KBM-7 (cell line): ENCODE results near the gene ZAR1.
A peak's percentile ranks its signal among the peaks of the same experiment; 100 is the strongest.
"Not testable (repeated sequence)": the region's sequence is repeated elsewhere in the genome, so short reads cannot be mapped to it uniquely, and the experiment has no call there.

Experiments used
- DNase-seq: peaks from one replicate; pipeline ENCODE4 v3.0.0-alpha.2; 2015
- in situ Hi-C: fragments of 300-500 bp; cut with MboI; formaldehyde crosslinking; loops from 2 replicates; pipeline ENCODE4 v1.14.3; 2020; ENCODE audit warnings: low sequenced_read_pairs, low pct_unique_long_range_greater_than_20kb, mixed read lengths

ZAR1 gene, protein sequence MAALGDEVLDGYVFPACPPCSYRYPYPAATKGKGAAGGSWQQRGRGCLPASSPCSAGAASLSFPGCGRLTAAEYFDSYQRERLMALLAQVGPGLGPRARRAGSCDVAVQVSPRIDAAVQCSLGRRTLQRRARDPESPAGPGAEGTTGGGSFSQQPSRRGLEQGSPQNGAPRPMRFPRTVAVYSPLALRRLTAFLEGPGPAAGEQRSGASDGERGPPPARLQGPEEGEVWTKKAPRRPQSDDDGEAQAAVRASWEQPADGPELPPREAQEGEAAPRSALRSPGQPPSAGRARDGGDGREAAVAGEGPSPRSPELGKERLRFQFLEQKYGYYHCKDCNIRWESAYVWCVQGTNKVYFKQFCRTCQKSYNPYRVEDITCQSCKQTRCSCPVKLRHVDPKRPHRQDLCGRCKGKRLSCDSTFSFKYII

DNA sequence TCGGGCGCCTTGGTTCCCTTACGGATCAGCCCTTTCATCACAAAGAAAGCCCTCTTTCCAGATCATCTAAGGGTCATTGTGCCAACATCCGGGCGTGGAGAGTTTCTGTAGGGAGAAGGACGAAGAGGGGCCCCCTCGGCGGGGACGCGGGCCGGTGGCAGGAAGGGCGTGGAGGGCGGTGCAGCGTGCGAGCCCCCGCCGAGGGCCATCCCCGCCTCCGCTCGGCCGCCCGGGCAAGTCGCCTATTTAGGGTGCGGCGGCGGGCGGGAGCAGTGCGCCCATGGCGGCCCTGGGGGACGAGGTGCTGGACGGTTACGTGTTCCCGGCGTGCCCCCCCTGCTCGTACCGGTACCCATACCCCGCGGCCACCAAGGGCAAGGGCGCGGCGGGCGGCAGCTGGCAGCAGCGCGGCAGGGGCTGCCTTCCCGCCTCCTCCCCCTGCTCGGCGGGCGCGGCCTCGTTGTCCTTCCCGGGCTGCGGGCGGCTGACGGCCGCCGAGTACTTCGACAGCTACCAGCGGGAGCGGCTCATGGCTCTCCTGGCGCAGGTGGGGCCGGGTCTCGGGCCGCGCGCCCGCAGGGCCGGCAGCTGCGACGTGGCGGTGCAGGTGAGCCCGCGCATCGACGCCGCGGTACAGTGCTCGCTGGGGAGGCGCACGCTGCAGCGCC lies at the start of gene ZAR1:
TSS of gene ZAR1 (plus strand) at position 241 of the 668 bp plus-strand sequence. CDS start at position 281, 40 bp downstream.
- DNase-seq: no peak
- in situ Hi-C loops: no loop called here

DNA sequence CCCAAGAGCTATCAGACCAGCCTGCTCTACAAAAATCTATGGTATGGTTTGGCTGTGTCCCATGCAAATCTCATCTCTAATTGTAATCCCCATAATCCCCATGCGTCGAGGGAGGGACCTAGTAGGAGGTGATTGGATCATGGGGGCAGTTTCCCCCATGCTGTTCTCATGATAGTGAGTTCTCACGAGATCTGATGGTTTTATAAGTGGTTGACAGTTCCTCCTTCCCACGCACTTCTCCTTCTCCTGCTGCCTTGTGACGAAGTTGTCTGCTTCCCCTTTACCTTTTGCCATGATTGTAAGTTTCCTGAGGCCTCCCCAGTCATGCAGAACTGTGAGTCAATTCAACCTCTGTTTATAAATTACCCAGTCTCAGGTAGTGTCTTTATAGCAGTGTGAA lies 49.1 kb upstream of the ZAR1 start:
- in situ Hi-C loops: not testable (repeated sequence)
- peak; percentile 86 for DNase-seq

DNA sequence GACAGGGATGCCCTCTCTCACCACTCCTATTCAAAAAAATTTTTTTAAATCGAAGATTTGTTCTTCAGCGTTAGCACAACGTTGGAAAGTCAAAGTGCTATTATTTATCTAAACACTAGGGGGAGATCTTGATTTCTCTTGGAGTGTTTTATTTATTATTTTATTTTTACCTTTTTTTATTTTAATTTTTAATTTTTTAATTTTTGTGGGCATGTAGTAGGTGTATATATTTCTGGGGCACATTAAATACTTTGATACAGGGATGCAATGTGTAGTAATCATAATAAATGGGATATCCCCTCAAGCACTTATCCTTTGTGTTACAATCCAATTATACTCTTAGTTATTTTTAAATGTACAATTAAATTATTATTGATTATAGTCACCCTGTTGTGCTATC lies 44.3 kb upstream of the ZAR1 start:
- DNase-seq: peak; percentile 32
- in situ Hi-C loops: no loop called here

DNA sequence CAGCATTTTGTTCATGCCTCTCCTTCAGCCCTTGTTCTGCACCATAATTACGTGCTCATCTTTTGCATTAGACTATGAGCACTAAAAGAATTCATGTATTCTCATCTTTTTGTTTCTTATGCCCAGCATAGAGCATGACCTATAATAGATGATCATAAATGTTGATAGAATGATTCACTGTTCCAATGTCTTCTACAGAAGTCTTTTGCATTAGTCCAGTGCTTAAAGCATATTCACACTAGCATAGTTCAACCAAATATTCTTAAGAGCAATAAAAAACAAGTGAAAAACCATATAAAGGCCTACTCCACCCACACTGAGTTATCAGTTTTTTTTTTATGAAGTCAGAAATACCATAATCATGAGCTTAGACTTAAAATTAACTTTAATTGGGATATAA lies 43.4 kb upstream of the ZAR1 start:
- in situ Hi-C loops: no loop called here
- no peak for DNase-seq

DNA sequence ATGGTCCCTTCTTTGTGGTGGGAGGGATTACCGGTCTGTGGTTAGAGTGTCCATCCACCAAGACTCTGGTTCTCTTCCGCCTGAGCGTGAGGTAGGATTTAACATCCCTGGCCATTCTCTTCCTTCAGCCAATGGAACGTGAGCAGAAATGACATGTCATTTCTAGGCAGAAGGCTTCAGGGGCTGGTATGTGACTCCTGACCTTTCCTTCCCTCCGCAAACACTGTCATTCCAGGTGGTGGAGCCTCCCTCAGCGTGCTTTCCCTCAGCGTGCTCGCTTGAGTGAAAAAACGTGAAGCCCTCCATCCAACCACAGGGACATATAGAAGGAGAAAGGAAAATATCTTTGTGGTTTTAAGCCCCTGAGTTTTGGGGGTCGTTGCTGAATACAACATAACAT lies 40.9 kb upstream of the ZAR1 start:
- DNase-seq: no peak
- in situ Hi-C loops: no loop called here

GRCh38 chr4:48450740-48451139 lies 39.3 kb upstream of the ZAR1 start:
- in situ Hi-C loops: no loop called here
- DNase-seq: peak; percentile 41

- DNase-seq, in situ Hi-C loops: not testable (repeated sequence)
These were observed 38.4 kb upstream of the ZAR1 start for GRCh38 chr4:48451656-48452055.

DNA sequence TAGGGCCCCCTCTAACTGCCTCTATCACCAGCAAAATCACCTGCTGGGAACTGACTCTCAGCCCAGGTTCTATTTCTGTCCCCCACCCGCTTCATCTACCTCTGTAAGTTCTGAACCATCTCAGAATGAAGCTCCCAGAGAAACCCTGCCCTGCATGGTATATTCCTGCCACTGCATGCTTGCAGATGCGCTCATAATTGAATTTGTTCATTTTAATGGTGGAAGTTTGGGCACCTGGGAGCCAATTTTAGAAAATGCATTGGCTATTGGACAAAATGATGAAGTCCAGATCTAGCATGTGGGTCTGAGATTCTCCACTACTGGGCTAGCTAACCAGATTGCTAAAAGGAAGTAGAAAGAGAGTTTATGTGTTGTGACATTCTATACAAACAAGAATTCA lies 35.5 kb upstream of the ZAR1 start:
- no peak for DNase-seq
- in situ Hi-C loops: no loop called here

GRCh38 chr4:48461000-48461399 lies 29.1 kb upstream of the ZAR1 start:
- DNase-seq: no peak
- in situ Hi-C loops: no loop called here

GRCh38 chr4:48462363-48462762 lies 27.7 kb upstream of the ZAR1 start:
- DNase-seq: no peak
- in situ Hi-C loops: no loop called here

DNA sequence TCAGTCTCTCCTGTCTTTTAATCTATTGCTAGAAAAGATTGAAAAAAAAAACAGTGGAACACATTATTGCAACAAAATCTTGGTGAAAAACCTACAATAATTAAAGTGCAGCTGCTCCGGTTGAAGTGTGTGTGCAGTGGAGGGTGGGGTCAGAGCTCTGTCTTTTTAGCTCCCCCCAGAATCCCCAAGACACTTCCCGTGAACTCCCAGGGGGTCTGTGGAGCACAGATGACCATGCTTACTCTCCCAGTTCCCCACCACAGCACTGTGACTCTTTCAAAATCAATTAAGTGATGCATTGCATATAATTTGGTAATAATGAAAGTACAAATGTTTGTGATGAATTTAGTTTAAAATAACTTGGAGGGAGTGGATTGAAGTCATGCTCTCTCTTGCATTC lies 22.6 kb upstream of the ZAR1 start:
- DNase-seq: no peak
- in situ Hi-C loops: no loop called here

GRCh38 chr4:48467891-48468290 lies 22.2 kb upstream of the ZAR1 start:
- DNase-seq: no peak
- in situ Hi-C loops: no loop called here

DNA sequence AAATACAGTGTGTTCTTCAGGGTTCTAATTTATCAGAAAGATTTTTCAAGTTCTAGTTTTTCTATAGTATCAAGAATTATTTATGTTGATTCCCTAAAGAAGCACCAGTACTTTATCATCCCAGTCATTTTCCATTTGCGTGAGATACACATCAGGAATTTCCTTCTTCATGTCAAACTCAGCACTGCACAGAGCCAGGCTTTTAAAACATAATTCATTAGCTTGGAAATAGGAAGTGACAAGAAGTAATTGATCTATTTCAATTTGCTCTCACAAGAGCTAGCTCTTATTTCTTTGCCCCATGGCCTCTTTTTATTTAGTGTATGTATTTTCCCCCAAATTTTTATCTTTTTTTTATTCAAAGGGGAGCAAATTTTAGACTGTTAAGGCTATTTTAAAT lies 19.9 kb upstream of the ZAR1 start:
- in situ Hi-C loops: no loop called here
- DNase-seq: no peak

- in situ Hi-C loops: no loop called here
- DNase-seq: no peak
These were observed 19.5 kb upstream of the ZAR1 start for GRCh38 chr4:48470570-48470969.

- in situ Hi-C loops: no loop called here
- no peak for DNase-seq
These were observed 17.3 kb upstream of the ZAR1 start for GRCh38 chr4:48472794-48473193.

DNA sequence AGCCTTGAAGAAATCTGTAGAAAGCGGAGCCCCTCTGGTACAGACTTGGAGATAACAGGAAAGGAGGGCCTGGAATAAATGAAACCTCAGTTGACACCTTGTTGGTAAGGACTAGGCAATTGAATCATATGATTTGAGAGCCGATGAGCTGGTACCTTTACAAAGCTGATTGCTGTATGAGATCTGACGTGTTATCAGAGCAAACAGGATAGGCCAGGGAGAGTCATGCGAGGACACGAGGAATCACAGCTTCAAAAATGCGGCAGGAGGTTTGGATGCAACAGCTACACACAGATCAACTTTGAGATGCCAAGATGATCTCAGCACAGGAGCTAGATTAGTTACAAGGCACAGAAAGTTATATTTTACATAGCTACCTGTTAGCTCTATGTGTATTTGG lies 14.3 kb upstream of the ZAR1 start:
- in situ Hi-C loops: no loop called here
- DNase-seq: no peak

- DNase-seq: no peak
- in situ Hi-C loops: no loop called here
These were observed 11.8 kb upstream of the ZAR1 start for GRCh38 chr4:48478273-48478672.

GRCh38 chr4:48481581-48481980 lies 8.5 kb upstream of the ZAR1 start:
- in situ Hi-C loops: no loop called here
- DNase-seq: no peak

GRCh38 chr4:48483006-48483776 lies 6.9 kb upstream of the ZAR1 start, which contains the start of gene SLC10A4:
SLC10A4 (plus strand) TSS chr4:48483343; CDS start chr4:48483562, 219 bp downstream.
- in situ Hi-C loops: no loop called here
- peak; percentile 65 for DNase-seq
